Adipocyte (in vitro differentiated cells): ENCODE results near the gene FOXRED2.
A peak's percentile ranks its signal among the peaks of the same experiment; 100 is the strongest.

Experiments
- DNase-seq: peaks from one replicate; pipeline ENCODE4 v3.0.0-alpha.2; 2015; ENCODE audit warnings: low read depth
- H3K27me3 ChIP-seq: replicated peaks from 2 replicates; pipeline ENCODE4 v1.7.0; 2013; ENCODE audit warnings: mild to moderate bottlenecking, low read length, moderate library complexity; ENCODE audit not compliant: control insufficient read depth, insufficient read depth
- H3K36me3 ChIP-seq: 2 replicates; pipeline ENCODE4 v1.7.0; 2013; ENCODE audit warnings: low read length, mild to moderate bottlenecking, moderate library complexity; ENCODE audit not compliant: control insufficient read depth, insufficient read depth, severe bottlenecking
- H3K4me1 ChIP-seq: 2 replicates; pipeline ENCODE4 v1.7.0; 2013; ENCODE audit warnings: mild to moderate bottlenecking, low read length, moderate library complexity; ENCODE audit not compliant: control insufficient read depth, insufficient read depth
- H3K4me3 ChIP-seq: 2 replicates; pipeline ENCODE4 v1.7.0; 2013; ENCODE audit warnings: mild to moderate bottlenecking, low read length, moderate library complexity
- H3K9ac ChIP-seq: 2 replicates; pipeline ENCODE4 v1.7.0; 2013; ENCODE audit warnings: mild to moderate bottlenecking, low read length, moderate library complexity
- H3K9me3 ChIP-seq: 2 replicates; pipeline ENCODE4 v1.7.0; 2013; ENCODE audit warnings: mild to moderate bottlenecking, low read length, moderate library complexity; ENCODE audit not compliant: control insufficient read depth

FOXRED2 gene

DNA sequence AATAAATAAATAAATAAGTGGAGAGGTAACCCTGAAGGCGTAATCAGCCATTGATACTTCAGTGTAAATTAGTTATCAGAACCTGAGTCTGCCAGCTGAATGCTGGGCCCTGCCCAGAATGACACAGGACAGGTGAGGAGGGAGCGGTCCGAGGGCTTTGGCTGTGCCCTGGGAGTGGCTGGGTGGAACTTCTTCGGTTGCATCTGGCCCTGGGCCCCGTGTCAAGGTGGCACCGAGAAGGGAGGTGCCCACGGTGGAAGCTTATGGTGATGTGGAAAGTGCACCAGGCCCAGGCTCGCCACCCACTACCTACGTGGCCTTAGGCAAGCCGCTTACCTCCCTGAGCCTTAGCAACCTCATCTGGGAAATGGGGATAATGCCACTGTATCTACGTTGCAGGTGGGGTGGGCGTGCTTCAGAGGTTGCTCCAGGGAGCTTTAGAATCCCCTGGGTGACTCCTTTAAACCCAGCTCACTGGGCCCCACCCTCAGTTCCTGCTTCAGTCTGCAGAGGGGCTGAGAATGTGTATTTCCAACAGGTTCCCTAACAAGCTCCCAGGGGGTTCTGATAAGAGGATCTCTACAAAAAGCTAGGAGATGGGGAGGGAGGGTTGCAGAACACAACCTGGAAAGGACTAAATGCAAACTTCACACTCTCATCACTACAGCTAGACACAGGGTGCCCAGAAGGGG lies 64.2 kb downstream of the FOXRED2 start:
- no peak for DNase-seq
- Histone ChIP-seq H3K4me1 (peaks cover 31% of the 10 kb centered on the region), H3K27me3 (no peaks in the 10 kb centered on the region), H3K36me3 (no peaks in the 10 kb centered on the region), H3K9ac (no peak overlapping the region), H3K4me3 (no peak overlapping the region), H3K9me3 (no peaks in the 10 kb centered on the region)

DNA sequence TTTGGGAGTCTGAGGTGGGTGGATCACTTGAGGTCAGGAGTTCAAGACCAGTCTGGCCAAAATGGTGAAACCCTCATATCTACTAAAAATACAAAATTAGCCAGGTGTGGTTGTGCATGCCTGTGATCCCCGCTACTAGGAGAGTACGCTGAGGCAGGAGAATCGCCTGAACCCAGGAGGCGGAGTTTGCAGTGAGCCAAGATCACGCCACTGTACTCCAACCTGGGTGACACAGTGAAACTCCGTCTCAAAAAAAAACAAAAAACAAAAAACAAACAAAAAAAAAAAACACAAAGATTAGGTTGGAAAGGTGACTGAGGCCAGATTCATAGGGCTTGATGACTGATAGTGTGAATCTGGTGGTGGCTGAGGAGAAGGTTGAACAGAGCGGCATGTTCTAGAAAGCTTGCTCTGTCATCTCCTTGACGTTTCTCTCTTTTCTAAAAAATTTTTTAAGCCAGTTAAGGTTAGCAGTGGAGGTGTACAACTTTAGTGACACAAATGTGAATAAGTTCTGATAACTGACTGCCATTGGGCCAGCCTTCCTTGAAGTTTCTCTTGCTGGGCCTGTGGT lies 66.3 kb downstream of the FOXRED2 start:
- Histone ChIP-seq H3K27me3 (no peaks in the 10 kb centered on the region), H3K4me3 (no peak overlapping the region), H3K9ac (no peak overlapping the region), H3K9me3 (no peaks in the 10 kb centered on the region), H3K4me1 (peaks cover 29% of the 10 kb centered on the region), H3K36me3 (no peaks in the 10 kb centered on the region)
- no peak for DNase-seq

DNA sequence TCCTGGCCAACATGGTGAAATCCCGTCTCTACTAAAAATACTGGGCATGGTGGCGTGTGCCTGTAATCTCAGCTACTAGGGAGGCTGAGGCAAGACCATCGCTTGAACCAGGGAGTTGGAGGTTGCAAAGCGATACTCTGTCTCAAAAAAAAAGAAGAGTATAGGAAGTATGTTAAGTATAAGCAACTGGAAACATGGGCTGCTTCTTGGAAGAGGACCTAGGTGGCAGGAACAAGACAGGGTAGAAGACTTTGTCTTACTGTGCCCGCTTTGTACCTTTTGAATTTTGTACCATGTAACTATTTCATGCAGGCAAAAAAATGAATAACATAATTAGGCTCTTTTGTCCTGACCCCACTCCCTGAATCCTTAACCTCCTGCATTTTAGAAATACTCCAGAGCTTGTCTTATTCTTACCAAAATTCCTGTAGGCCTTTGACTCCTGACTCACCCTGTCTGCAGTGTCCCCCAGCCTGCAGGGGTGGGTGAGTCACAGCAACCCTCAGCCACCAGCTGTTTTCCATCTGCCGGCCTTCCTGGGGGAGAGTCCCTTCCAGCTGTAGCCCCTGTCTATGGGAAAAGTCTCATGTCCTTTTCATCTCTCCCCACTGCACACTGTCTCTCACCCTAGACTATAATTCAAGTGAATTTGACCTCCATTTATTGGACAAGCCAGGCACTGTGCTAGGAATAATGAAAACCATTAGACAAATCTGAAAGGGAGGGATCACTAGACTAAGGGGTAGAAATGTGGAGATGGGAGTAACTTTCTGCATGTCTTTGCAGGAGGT lies 67.2 kb downstream of the FOXRED2 start:
- DNase-seq: peak; percentile 93
- H3K36me3 ChIP-seq: no peaks in the 10 kb centered on the region
- no peak overlapping the region for H3K4me3 ChIP-seq
- no peaks in the 10 kb centered on the region for H3K27me3 ChIP-seq
- H3K9me3 ChIP-seq: no peaks in the 10 kb centered on the region
- H3K9ac ChIP-seq: peak overlapping the region; percentile 37
- H3K4me1 ChIP-seq: peaks cover 20% of the 10 kb centered on the region
